ENCODE measurements around the gene DISP2. TPM values are rescaled to one million over a fixed set of nuclear protein-coding genes. Genes with fewer than 3 reads are reported as not detected.

Gene DISP2
- total and polyA plus RNA-seq, 2 of the 8 experiments (the other 6 are each of a cell fraction or from before 2014, with no cell fraction given) = 0.45 to 1.2 TPM

DNA sequence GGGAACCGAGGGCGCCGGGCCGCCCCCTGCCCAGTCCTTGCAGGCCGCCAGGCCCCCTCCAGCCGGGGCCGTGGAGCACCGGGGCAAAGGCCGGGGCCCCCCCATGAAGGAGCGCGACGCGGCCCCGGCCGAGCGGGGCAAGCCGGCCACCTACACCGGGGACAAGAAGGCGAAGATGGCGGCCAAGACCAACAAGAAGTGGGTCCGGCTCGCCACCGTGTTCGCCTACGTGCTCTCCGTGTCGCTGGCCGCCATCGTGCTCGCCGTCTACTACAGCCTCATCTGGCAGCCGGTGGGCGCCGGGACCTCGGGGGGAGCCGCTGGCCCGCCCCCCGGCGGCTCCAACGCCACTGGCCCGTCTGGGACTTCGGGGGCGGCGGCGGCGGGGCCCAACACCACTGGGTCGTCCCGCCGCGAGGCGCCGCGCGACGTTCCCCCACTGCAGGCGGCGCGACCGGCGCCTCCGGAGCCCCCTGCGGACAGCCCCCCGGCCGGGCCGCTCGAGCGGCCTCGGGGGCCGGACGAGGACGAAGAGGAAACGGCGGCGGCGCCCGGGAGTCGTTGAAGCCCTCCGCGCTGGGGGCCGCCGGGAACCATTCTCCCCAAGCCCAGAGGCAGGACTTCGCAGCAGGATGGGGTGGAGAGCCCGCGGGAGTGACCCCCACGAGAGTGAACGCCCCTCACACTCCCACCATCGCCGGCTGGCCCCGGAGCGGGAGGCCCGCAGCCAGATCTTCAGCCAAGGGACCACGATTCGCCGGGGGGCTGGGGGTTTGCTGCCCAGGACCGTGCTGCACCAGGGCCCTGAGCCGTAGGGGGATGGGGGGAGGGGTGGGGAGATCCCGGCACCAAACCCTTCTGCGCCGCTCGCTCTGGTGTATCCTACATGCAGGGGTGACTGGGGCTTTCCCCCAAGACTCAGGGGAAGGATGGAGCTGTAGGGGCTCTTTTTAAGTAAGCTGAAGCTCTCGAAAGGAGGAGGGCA lies 33.8 kb upstream of the DISP2 start:
- Histone ChIP-seq H3K79me2 (ENCODE audit: control insufficient read depth in 1 of 2, insufficient read depth in 2 of 2, low read length in 2 of 2) (peaks cover 0 to 14% of the 10 kb centered on the region in 2 experiments; a peak in 3 of 4 replicates), H3K27ac (ENCODE audit: low read depth, low read length) (no peak overlapping the region), H2BK15ac (ENCODE audit: low read length) (no peak overlapping the region), H4K20me1 (replicated peaks in 1 of 2; ENCODE audit: control insufficient read depth in 1 of 2, insufficient read depth in 2 of 2, low read length in 2 of 2) (no peaks in the 10 kb centered on the region), H3K4me3 (ENCODE audit: extremely low read depth in 1 of 4, insufficient read depth in 2 of 4, low read depth in 3 of 4, low read length in 4 of 4) (peak overlapping the region; percentile 62 to 79 (median 70)), H4K91ac (replicated peaks; ENCODE audit: insufficient read length, low read length) (no peak overlapping the region), H3K18ac (ENCODE audit: extremely low read depth, low read length) (peak overlapping the region; percentile 43), H3K79me1 (ENCODE audit: low read depth, low read length) (no peaks in the 10 kb centered on the region; the same call in 1 of the 2 replicates), H2AK5ac (ENCODE audit: low read depth, low read length) (no peak overlapping the region), H2BK12ac (ENCODE audit: low read depth, low read length) (no peak overlapping the region), H3K23ac (ENCODE audit: insufficient read length) (no peak overlapping the region), H4K5ac (ENCODE audit: insufficient read length, low read depth, low read length) (no peak overlapping the region), H2BK20ac (ENCODE audit: low read length) (no peak overlapping the region), H2AFZ (ENCODE audit: low read length) (no peak overlapping the region), H3K56ac (replicated peaks; ENCODE audit: insufficient read length, low read depth, low read length) (peak overlapping the region; percentile 13), H3K27me3 (replicated peaks in 1 of 4; ENCODE audit: control insufficient read depth in 3 of 4, extremely low read depth in 1 of 4, insufficient read depth in 3 of 4, low read length in 3 of 4) (peaks cover 0 to 20% (median 9%) of the 10 kb centered on the region in 4 experiments; a peak in 4 of 7 replicates), H3K4me1 (replicated peaks in 1 of 4; ENCODE audit: control insufficient read depth in 3 of 4, insufficient read depth in 4 of 4, low read length in 3 of 4) (peaks cover 23 to 48% (median 35%) of the 10 kb centered on the region in 4 experiments), H4K8ac (ENCODE audit: extremely low read depth, insufficient read depth, low read length) (no peak overlapping the region), H2BK5ac (ENCODE audit: low read depth, low read length) (no peak overlapping the region), H3K14ac (ENCODE audit: insufficient read length) (no peak overlapping the region), H3K36me3 (ENCODE audit: control insufficient read depth in 2 of 4, insufficient read depth in 4 of 4, low read length in 3 of 4) (peaks cover 0 to 6% (median 0%) of the 10 kb centered on the region in 4 experiments; a peak in 3 of 8 replicates), H3K23me2 (ENCODE audit: low read depth, low read length) (peaks cover 13% of the 10 kb centered on the region), H3K9me3 (ENCODE audit: insufficient read depth in 2 of 2, low read depth in 1 of 2, low read length in 1 of 2) (no peaks in the 10 kb centered on the region), H3K9ac (replicated peaks in 1 of 4; ENCODE audit: extremely low read depth in 1 of 4, low read depth in 3 of 4, low read length in 3 of 4) (peak overlapping the region; percentile 44 to 59 (median 52); a peak in 4 of 7 replicates), H2BK120ac (replicated peaks; ENCODE audit: low read depth, low read length) (no peak overlapping the region), H3K4ac (replicated peaks; ENCODE audit: insufficient read length, low read depth, low read length) (no peak overlapping the region), H3K4me2 (ENCODE audit: insufficient read depth in 1 of 2, low read depth in 2 of 2, low read length in 2 of 2) (peak overlapping the region; percentile 79 to 82)
- no peak for FAIRE-seq
- CTCF ChIA-PET (ENCODE audit: partially characterized antibody) = interaction anchor here (1.4 to 23.9 kb wide), 6 partner anchors 14 to 48 kb away, joined by 3 to 584 read pairs (median 139); partner anchors contain the start of gene CCDC9B
- 1% methylated on average over 83 of the region's 101 CpGs; no CpG with 5 or more reads in 1 of the 2 experiments for WGBS, 2 experiments (ENCODE audit: extremely low coverage in 1 of 2, insufficient coverage in 1 of 2, insufficient read length in 1 of 2, insufficient replicate concordance in 2 of 2, low coverage in 1 of 2, low lambda C conversion rate in 2 of 2, missing lambda C conversion rate in 1 of 2)
- POLR2A ChIA-PET (ENCODE audit: partially characterized antibody) = interaction anchor here (0.7 to 5.6 kb wide), 11 partner anchors 8 to 116 kb away, joined by 3 to 66 read pairs (median 5); partner anchors contain the start of gene CCDC9B
- peak in 1 of 2 experiments; percentile 71 for DNase-seq (ENCODE audit: low read depth in 1 of 2, low spot score in 2 of 2)
- TF ChIP-seq SIN3A (conservative IDR thresholded peaks at IDR 0.05 in 1 of 2, IDR thresholded peaks at IDR 0.05 in 1 of 2; ENCODE audit: low read depth in 1 of 2, low read length in 2 of 2) (no peak), YY1 (IDR thresholded peaks at IDR 0.05; ENCODE audit: low read depth, low read length) (peak; percentile 76; the same call in 1 of the 2 replicates), KDM4A (IDR thresholded peaks at IDR 0.05; ENCODE audit: low read depth, low read length, severe bottlenecking) (peak; percentile 87), RBBP5 (IDR thresholded peaks at IDR 0.05; ENCODE audit: borderline replicate concordance, low read depth, low read length) (0 out of 2 replicates have a peak, but pooled peaks have one; percentile 20), RXRA (IDR thresholded peaks at IDR 0.05; ENCODE audit: insufficient read depth, low read depth, low read length) (no peak), CTBP2 (IDR thresholded peaks at IDR 0.05; ENCODE audit: borderline replicate concordance, insufficient read depth, insufficient read length, low read length) (peak; percentile 29), TAF1 (IDR thresholded peaks at IDR 0.05; ENCODE audit: low read depth, low read length) (0 out of 2 replicates have a peak, but pooled peaks have one; percentile 3)
- TF ChIP-seq, protein P1, sequence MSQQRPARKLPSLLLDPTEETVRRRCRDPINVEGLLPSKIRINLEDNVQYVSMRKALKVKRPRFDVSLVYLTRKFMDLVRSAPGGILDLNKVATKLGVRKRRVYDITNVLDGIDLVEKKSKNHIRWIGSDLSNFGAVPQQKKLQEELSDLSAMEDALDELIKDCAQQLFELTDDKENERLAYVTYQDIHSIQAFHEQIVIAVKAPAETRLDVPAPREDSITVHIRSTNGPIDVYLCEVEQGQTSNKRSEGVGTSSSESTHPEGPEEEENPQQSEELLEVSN (IDR thresholded peaks at IDR 0.05) = 0 out of 2 replicates have a peak, but pooled peaks have one; percentile 49

All from H1 (cell line).